NCI-H69 (cell line): ENCODE results near the gene ENTHD1.

Experiments used
- DNase-seq: peaks from one replicate; lab custom pipeline; 2025; lab: John Stamatoyannopoulos, UW

ENTHD1 gene, protein sequence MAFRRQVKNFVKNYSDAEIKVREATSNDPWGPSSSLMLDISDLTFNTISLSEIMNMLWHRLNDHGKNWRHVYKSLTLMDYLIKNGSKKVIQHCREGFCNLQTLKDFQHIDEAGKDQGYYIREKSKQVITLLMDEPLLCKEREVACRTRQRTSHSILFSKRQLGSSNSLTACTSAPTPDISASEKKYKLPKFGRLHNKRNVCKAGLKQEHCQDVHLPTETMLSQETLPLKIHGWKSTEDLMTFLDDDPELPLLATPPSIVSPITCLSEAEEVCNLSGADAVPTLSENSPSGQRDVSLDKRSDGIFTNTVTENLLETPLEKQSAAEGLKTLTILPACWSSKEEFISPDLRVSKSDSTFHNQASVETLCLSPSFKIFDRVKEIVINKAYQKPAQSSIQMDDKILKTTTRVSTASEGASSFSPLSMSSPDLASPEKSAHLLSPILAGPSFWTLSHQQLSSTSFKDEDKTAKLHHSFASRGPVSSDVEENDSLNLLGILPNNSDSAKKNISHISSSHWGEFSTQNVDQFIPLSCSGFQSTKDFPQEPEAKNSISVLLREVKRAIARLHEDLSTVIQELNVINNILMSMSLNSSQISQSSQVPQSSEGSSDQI

DNA sequence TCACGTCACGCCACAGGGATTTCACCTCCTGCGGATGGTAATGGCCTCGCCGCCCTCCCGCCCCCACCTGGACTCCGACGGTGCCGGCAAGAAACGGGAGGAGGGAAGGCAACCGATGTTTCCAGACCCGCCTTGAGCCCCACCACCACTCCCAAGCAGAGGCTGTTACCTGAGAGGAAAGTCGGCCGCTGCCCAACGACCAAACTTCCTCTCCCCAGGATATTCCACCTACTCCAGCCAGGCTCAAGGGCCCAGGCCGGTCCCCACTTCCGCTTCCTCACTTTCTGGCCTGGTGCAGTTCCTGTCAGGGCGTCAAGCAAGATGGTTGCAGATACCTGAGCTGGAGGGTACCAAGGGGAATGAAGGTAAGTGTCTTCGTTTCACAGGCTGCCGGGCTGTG, at the start of gene ENTHD1:
TSS of gene ENTHD1 (minus strand) at position 235 of the 400 bp plus-strand sequence. CDS start 6,012 bp downstream, outside the sequence.
- no peak for DNase-seq

DNA sequence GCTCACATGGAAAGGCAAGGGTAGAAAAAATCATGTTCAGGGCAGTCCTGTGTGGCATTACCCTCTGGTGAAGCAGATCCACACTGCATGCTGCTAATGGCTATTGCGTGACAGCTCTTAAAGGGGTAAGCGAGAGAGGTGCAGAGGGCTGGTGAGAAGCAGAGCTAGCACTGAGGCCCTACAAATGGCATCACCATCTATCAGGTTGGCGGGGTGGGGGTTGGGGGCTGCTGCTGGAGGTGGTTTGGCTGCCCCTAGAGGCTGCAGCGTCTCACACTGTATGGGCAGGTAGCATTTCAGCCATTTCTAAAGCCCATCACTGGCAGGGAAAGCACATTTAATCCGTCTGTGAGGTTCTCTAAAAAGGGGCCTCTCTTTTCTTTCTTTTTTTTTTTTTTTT, 49.8 kb upstream of the ENTHD1 start:
- DNase-seq: peak; percentile 86

DNA sequence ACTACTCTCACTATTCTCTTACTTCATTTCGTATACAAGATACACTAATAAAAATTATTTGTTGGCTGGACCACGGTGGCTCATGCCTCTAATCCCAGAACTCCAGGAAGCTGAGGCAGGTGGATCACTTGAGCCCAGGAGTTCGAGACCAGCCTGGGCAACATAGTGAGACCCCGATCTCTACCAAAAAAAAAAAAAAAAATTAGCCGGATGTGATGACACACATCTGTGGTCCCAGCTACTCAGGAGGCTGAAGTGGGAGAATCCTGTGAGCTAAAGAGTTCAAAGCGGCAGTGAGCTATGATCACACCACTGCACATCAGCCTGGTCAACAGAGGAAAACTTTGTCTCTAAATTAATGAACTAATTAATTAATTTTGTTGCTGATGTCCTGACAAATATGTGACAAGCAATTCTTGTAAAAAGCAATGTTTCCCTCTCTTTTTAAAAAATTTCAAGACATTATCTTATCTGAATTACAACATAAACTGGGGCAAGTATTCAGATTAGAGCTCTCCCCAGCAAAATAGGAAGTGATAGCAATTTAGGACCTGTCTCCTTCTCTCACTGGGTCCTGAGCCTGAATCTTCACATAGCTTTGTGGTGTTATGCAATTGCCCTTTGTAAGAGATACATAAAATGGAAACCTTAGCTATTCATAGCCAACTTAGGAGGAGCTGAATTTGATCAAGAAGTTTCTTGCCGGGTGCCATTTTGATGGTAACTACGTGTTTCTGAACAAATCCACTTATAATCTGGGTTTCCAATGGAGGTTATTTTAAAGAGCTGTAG, 49.1 kb upstream of the ENTHD1 start:
- peak; percentile 18 for DNase-seq

DNA sequence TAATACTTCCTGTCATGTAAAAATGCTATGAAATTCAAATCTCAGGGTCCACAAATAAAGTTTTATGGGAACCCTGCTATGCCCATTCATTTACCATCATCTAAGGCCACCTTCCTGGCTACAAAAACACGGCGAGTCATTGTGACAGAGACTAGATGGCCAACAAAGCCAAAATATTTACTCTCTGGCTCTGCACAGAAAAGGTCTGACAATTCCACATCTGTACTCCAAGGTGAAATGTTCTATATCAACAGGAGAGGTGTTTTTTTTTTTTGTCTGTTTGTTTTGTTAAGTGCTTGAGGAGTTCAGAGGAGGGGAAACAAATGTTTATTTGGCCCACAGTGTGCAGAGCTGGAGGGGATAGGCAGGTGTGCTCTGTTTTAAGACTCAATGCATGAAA, 48.0 kb upstream of the ENTHD1 start:
- DNase-seq: peak; percentile 95

DNA sequence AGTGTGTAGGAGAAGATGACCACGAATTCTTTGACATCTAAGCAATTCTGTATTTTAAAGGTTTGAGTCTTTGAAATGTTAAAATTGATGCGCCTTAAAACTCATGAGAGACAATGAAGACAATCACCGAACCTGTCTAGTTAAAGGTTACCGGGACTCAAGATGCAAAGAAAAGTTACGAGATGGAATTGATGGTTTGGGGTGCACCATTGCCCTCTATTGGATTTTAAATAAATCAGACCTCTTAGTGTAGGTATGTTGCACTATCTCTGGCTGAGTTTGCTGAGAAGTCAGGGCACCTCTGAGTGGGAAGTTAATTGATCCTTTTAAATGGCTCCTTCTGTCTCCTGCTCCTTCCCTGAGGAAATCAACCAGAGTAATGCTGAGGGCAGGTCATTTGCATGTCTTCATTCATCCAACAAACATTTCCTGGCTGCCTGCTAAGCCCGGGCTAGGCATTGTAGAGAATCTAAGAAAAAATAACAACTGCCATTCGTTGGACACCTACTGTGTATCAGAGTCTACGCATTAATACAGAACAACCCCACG, 47.3 kb upstream of the ENTHD1 start:
- peak; percentile 79 for DNase-seq

DNA sequence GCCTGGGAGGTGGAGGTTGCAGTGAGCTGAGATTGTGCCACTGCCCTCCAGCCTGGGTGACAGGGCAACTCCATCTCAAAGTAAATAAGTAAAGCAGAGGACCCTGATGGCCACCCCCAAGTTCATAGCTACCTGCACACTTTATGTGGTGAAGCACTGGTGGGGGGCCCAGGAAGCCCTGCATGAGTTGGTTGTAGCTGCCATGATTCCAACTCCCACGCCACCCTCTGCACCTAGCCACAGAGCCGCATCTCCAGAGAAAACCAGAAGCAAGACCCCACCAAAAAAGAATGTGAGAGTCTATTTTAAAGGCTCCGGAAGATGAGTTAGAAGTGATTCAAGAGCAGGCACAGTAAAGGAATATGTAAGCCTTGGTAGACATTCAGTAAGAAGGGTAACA, 46.3 kb upstream of the ENTHD1 start:
- DNase-seq: no peak

DNA sequence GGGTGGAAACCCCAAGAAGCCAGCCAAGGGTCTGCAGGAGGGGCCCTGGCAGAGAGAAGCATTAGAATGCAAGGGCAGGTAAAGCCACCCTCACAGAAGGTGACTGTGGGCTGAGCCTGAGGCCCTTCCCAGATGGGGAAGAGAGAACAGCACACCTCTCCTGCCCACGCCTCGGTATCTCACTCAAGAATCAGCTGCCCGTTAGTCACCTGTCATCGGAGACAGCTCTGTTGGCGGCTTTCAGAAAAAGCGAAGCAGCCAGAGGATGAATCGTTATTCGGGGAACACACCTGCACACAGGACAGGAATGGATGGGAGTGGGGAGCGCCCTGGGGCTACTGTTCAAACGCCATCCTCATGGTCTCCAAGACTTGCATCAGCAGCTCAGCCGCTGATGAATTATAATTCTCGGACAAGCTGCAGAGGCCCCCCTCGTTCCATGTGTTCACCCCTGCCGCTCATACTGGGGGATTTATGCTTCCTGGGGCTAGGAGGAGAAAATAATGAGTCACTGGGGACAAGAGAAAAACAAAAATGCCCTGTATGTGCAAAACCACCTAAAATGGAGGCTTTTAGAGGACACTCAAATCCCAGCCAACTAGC, 45.0 kb upstream of the ENTHD1 start:
- DNase-seq: no peak

DNA sequence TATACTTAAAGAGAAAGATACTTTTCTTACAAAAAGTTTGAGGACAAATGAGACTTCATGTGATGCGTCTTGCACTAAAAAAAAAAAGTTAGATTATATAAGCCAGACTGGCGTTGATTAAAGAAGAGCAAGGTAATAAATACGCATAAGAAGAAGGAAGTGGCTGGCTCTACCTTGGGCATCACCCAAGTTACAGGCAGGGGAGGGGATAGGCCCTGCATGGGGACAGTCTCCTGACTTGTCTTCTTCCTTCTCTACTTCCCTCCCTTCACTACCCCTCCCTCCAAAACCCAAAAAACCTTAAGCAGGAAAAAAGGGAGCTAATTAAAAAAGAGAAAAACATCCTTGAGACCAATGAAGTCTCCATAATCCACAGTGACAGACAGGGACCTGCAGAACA, 44.3 kb upstream of the ENTHD1 start:
- no peak for DNase-seq

DNA sequence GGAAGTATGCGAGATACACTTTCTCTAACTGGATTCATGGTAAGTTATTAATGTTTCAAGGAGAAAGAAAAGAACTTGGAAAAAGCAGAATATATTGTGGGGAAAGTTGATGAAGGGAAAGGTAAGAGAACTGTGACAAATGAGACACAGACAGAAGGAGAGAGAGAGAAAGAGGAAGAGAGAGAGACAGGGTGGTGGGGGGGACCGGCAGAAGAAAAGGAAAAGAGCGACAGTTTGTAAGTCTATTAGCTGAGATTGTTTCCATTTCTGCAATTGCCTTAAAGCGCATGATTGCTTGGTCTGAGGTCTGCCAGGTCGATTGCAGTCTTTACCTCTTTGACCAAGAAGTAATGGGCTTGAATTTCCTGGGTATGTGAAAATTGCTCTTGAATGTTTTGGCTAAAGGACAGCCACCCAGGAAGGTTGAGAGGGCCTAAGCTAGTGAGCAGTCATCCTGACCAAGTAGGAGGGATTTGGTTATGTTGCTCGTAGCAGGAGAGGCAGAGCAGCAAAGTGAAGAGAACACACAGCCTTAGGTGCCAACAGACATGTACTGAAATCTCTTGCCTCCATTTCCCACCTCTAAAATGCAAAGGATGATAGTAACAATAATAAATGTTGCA, 43.1 kb upstream of the ENTHD1 start:
- DNase-seq: no peak

DNA sequence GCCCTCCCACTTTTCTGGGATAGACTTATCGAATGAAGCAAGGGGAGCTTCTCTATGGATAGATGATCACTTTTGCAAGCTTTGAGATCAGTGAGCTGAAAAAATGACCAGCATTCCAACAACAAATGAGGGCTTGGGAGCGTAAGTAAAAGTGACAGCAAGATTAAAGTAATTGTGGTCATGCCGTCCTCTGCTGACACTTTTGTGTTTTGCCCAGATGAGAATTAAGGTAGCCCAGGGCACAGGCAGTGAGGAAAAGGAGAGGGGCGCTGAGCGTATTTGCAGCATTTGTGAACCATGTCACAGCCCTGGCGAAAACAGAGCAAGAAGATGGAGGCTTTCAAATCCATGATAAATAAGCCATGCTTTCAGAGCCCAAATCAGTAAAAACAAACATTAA, 42.1 kb upstream of the ENTHD1 start:
- DNase-seq: no peak

DNA sequence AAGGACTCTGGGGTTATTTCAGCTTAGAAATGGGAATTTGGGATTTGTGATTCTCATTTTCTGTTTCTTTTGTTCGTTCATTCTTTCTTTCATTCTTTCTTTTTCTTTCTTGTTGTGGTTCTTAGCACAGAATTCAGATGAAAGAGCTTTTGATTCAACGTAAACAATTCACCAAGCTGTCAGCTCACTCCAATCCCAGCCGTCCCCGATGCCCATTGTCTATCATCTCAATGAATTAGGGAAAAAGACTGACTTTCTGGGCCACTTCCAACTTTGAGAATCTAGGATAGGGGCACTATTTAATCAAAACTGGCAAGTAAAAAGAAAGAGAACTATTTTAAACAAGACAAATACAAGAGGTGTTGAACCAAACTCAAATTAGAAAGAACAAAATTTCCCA, 41.6 kb upstream of the ENTHD1 start:
- no peak for DNase-seq

DNA sequence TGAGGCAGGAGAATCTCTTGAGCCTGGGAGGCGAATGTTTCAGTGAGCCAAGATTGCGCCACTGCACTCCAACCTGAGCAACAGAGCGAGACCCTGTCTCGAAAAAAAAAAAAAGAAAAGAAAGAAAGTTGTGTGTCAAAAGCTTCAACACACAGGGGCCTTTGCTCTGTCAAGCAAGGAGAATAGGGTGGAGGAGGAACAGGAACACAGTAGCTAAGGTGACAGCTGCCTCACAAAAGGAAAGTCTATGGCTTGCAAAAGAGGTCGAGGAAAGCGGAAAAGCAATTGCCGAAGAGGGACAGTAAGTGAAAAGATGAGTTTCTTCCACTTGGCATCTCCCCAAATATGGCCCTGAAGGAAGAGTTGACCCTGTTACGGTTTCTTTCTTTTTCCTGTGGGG, 40.2 kb upstream of the ENTHD1 start:
- DNase-seq: no peak

DNA sequence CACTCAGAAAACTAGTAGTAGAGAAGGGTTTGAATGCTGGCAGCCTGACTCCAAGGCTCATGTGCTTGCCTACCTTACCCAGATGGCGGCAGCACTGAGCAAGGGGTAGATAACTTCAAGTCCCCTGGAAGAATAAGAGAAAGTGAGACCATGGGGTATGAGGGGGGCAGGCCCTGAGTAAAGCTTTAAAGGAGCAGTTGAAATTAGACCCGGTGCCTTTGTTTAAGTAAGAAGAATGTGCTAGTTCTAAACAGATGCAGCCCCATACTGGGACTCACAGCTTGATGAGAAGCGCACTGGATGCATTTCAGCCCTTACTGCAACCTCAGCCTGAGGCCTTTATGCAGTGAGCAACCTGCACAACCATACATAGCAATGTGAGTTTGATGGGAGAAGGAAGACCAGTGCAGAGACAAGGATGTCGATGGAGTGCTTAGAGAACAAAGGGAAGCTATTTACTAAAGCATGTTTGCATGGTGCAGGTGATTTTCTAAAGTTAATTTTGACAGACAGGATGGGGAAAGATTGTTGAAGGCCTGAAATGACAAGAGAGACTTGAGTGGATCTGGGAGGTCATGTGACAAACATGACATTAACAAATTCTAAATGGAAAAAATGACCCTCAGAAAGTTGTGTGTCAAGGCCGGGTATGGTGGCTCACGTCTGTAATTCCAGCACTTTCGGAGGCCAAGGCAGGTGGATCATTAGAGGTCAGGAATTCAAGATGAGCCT, 39.5 kb upstream of the ENTHD1 start:
- peak; percentile 81 for DNase-seq

DNA sequence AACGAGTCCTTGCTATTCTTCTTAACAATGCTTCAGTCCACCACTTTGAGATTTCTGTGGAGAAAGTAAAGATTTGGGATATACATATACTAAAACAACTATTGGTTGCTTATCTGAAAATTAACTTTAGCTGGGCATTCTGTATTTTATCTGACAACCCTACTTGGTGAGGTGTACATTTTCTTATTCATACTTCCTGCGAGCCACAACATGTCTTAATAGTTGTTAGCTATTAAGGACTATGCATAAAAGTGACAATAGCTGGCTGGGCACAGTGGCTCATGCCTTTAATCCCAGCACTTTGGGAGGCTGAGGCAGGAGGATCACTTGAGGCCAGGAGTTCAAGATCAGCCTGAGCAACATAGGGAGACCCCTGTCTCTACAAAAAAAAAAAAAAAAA, 38.6 kb upstream of the ENTHD1 start:
- no peak for DNase-seq

DNA sequence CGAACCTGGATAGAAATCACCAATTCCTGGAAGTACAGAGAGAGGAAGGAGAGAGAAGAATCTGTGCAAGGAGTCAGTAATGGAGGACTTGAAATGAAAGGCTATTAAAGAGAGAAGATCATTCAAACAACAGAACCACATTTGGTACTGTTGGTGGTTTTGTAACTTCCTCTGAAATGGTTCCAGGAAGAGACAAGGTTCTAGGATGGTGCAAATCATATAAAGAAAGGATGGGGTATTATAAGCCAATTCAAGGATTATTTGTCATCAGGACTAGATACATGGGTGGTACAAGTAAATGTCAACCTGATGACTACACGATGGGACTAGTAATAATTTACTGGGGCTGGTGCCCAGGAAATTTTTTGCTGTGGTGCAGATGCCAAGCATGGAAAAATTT, 37.7 kb upstream of the ENTHD1 start:
- DNase-seq: no peak

DNA sequence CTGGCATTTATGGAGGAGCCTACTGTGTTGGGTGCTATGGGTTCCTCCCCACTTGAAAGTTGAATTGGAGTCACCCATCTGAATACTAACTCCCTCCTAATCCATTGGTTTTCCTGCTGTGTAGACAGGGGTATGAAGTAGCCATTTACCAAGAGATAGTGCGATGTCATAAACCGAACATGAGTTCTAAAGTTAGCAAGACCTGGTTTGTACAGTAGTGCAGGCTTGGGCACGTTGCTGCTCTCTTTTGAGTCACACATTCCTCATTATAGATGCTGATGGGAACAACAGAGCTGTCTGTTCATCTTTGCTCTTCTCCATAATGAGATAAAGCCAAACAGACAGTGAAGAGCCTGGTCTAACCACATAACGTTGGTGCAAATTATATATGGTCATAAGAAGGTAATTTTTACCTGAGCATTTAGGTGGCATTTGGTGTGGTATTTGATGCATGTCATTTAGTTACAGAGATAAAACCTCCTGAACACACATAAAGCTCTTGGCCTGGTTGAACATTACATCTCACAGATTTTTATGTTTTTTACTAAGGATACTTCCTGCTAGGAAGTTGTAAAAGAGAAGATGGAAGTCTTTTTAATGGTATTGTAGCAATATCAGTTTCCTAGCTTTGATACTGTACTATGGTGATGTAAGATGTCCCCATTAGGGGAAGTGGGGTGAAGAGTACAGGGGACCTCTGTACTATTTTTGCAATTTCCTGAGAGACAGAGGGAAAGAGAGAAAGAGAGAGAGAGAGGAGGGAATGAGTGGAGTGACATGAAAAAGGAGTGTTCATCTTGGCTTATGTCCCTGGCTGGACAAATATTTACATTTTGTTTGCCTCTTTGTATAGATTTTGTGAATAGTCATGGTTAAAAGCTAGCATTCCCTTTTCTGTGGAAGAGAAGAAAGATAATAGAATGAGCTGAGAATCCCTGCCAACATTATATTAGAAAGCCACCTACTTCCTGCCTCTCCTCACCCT, 35.3 kb upstream of the ENTHD1 start:
- peak; percentile 29 for DNase-seq

DNA sequence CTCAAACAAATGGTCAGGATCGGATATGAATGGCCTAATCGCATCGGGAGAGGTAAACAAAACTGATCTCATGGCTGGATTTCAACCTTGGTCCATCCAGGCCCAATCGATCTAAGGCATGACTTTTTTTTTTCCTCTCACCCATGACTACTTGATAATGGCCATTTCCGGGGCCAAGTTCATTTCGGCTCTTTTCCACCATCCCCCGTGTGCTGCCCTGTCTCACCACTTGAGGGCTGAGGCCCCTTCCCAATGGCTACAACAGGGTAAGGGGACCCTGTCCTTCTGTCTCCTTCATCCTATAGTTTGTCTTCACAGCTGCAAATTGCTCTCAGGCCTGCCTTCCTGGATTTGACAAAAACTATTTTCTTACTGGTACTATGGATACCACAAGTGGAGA, 34.0 kb upstream of the ENTHD1 start:
- peak; percentile 28 for DNase-seq

DNA sequence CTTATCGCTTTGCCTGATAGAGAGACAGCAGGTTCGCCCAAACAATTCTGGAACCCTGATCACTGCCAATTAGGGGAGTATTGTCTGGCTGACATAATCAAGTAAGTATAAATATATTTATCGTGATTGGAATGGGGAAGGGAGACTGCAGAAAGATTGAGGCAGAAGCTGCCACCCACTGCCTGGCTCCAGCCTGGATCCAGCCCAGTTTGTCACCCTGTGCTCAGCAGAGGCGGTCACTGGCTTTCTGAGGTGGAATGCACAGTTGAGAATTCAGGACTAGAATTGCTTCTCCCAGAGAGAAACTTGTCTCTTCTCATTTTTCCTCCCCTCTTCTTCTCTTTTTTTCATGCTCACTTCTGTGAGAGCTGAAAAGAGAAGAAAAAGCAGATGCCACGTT, 33.2 kb upstream of the ENTHD1 start:
- DNase-seq: no peak

DNA sequence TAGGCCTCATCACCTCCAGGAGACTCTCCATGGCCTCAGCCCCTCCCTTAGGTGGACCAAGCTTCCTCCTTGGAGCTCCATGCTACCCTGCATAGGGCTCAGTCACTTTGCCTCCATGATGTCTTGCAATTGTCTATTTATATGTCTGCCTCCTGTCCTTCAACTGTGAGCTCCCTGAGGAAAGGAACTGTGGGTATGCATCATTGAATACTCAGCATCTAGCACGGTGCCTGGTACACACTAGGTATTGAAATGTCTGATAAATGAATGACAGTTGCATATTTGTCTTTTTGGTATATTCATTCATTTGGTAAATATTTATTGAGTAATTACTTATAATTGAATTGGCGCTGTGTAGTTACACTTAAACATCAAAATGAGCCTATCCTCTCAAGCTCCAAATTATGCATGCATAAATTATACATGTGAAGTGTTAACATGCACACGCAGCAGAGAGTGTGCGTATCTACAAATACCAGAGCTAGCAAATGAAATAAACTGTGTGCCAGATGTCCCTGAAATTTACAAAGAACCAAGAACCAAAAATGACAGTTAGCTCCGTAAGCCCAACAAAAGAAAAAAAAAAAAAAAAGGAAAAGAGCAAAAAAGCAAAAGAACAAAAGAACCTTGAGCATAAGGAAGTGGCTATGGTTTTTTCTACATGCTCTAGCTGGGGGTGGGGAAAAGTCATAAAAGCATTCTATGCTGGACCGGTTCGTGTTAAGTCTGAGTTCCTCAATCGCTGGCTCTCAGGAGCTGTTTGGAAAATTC, 32.5 kb upstream of the ENTHD1 start:
- peak; percentile 77 for DNase-seq
